Esophagus muscularis mucosa (tissue), 4 donors: ENCODE data around the gene KAZN. TPM values are rescaled to one million over a fixed set of nuclear protein-coding genes. Genes with fewer than 3 reads are reported as not detected.
A peak's percentile ranks its signal among the peaks of the same experiment; 100 is the strongest.
"Not testable (repeated sequence)": the region's sequence is repeated elsewhere in the genome, so short reads cannot be mapped to it uniquely, and the experiment has no call there.

Experiments
- DNase-seq: peaks from one replicate; pipeline ENCODE4 v3.0.0-alpha.2; 2017; ENCODE audit errors: extremely low spot score
- H3K27ac ChIP-seq, 4 donors: fragments of 200-600 bp; sonication (generic); replicated peaks in 1 of 4; 1 replicate in 3 of 4; 2 replicates in 1 of 4; pipeline ENCODE4 v1.5.1; 2016 to 2019; ENCODE audit warnings: mild to moderate bottlenecking in 1 of 4
- H3K27me3 ChIP-seq, 4 donors: fragments of 200-600 bp; sonication (generic); one replicate each; pipeline versions ENCODE4 v1.5.1 to v1.6.0; 2016 to 2019
- H3K36me3 ChIP-seq, 4 donors: fragments of 200-600 bp; sonication (generic); one replicate each; pipeline ENCODE4 v1.5.1; 2016 to 2019
- H3K4me1 ChIP-seq, 4 donors: fragments of 200-600 bp; sonication (generic); one replicate each; pipeline ENCODE4 v1.5.1; 2016 to 2019
- H3K4me3 ChIP-seq, 4 donors: fragments of 200-600 bp; sonication (generic); 1 replicate in 2 of 4; 2 replicates in 2 of 4; pipeline ENCODE4 v1.5.1; 2016 to 2019; ENCODE audit warnings: mild to moderate bottlenecking in 4 of 4, moderate library complexity in 1 of 4
- H3K9me3 ChIP-seq, 4 donors: fragments of 200-600 bp; sonication (generic); 1 replicate in 3 of 4; 2 replicates in 1 of 4; pipeline ENCODE4 v1.5.1; 2016 to 2019
- EP300 ChIP-seq: sonication (generic); formaldehyde crosslinking; IDR thresholded peaks from one replicate; pipeline ENCODE4 v1.6.1; 2017; ENCODE audit warnings: antibody characterized with exemption
- POLR2A ChIP-seq: fragments of 450-650 bp; IDR thresholded peaks from one replicate; pipeline ENCODE4 v1.6.1; 2017; ENCODE audit warnings: antibody characterized with exemption, moderate library complexity, mild to moderate bottlenecking, low read depth
- POLR2AphosphoS5 ChIP-seq, 2 donors: sonication (generic); formaldehyde crosslinking; IDR thresholded peaks; one replicate each; pipeline ENCODE4 v1.6.1; 2017; ENCODE audit warnings: antibody characterized with exemption in 2 of 2
- WGBS: methylation state at CpG from one replicate; pipeline ENCODE4 v1.1.5; 2018; 5-methylcytosine and 5-hydroxymethylcytosine counted together
- intact Hi-C: fragments of 100-400 bp; cut with DNase I; formaldehyde crosslinking; loops from one replicate; pipeline ENCODE4 v1.15.1; 2023
- total RNA-seq, 4 donors: library from RNA; depleted of rRNA; stranded (reverse); fragments of >200 nt; gene quantifications; one replicate each; pipeline versions ENCODE4 v1.1.0 to v1.2.1, GENCODE V29; 2016
- TF ChIP-seq, protein P1 (sequence below), 3 experiments: fragments of 200-600 bp in 2 of 3; fragments of 450-650 bp in 1 of 3; sonication (generic) in 2 of 3; IDR thresholded peaks; one replicate each; pipeline ENCODE4 v1.5.1; 2017 to 2019; ENCODE audit warnings: antibody characterized with exemption in 3 of 3, mild to moderate bottlenecking in 2 of 3, moderate library complexity in 1 of 3

Gene KAZN
- total RNA-seq, 4 donors from 2014 or later: 9.9 to 14.1 (median 11.9) TPM

DNA sequence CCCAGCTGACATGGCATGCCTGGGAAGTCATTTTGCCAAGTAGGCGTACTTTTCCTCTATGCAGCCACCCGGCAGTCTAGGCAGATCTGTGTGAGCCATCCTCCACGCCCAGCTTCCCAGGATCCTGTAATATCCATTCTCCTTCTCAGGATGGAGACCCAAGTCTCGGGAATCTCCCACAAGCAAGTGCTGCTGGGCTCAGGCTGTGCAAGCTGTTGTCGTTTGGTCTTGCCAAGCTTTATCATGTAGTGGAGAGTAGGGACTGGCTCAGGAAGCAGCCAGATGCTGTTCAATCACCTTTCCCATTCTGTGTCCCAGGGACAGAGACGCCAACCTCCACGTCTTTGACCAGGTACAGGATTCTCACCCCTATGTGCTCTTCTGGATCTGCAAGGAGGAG, 363.9 kb downstream of the KAZN start:
- 92% methylated on average over 2 of the region's 7 CpGs for WGBS
- Histone ChIP-seq H3K27ac (no peak overlapping the region), H3K27me3 (no peaks in the 10 kb centered on the region), H3K36me3 (peaks cover 6 to 24% (median 15%) of the 10 kb centered on the region in 4 donors), H3K4me3 (no peak overlapping the region), H3K4me1 (no peaks in the 10 kb centered on the region), H3K9me3 (no peaks in the 10 kb centered on the region)
- no peak for TF ChIP-seq EP300
- intact Hi-C loops: no loop called here
- no peak for DNase-seq

DNA sequence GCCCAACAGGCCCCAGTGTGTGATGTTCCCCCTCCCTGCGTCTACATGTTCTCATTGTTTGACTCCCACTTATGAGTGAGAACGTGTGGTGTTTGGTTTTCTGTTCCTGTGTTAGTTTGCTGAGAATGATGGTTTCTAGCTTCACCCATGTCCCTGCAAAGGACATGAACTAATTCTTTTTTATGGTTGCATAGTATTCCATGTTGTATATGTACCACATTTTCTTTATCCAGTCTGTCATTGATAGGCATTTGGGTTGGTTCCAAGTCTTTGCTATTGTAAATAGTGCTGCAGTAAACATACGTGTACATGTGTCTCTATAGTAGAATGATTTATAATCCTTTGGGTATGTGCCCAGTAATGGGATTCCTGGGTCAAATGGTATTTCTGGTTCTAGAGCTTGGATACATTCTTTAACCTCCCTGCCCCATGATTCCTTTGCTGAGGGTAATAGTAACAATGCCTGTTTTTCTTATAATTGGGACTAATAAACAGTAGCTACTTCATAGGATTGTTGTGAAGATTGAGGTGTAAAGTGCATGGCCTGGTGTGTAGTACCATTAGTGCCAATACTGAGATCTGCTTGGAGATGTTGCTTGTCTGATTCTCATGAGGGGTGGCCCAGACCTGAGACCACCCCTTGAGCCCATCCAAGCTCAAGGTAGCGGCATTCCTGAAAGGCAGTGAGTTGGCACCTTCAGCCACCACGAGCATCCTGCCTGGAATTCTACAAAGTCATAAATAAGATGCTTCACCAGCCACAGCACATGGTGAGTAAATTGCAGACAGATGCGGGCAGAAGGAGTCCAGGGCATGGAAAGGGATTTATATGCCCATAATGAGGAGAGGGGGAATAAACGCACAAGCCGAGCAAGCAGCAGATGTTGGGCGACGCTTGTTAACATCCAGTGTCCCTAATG, 365.6 kb downstream of the KAZN start:
- H3K27me3 ChIP-seq, intact Hi-C loops: not testable (repeated sequence)

DNA sequence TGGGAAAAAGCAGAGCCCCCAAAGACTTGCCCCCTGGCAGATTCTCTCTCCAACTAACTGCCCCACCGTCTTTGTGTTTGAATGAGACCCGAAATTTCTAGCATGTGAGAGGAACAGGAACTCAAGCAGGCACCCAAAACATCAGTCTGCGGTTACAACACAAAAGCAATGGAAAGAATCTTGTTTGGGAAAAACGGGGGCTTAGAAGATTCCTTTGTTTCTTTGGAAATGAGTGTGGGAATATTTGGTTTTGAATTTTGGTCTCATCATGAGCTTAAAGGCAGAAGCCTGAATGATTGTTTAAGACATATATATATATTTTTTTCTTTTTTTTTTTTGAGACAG, 366.2 kb downstream of the KAZN start:
- WGBS: 75% methylated on average over 4 of the region's 4 CpGs
- Histone ChIP-seq H3K36me3 (peaks cover 6 to 24% (median 16%) of the 10 kb centered on the region in 4 donors), H3K9me3 (no peaks in the 10 kb centered on the region), H3K4me3 (no peak overlapping the region), H3K27me3 (no peaks in the 10 kb centered on the region), H3K27ac (no peak overlapping the region), H3K4me1 (peaks cover 6 to 18% (median 15%) of the 10 kb centered on the region in 4 donors)
- intact Hi-C loops: loop anchor here (5.0 kb wide), 1 partner anchor 37 kb away; no protein-coding TSS in a partner anchor
- TF ChIP-seq POLR2AphosphoS5 (IDR thresholded peaks at IDR 0.05) (no peak), POLR2A (no peak), EP300 (no peak)
- TF ChIP-seq, protein P1, sequence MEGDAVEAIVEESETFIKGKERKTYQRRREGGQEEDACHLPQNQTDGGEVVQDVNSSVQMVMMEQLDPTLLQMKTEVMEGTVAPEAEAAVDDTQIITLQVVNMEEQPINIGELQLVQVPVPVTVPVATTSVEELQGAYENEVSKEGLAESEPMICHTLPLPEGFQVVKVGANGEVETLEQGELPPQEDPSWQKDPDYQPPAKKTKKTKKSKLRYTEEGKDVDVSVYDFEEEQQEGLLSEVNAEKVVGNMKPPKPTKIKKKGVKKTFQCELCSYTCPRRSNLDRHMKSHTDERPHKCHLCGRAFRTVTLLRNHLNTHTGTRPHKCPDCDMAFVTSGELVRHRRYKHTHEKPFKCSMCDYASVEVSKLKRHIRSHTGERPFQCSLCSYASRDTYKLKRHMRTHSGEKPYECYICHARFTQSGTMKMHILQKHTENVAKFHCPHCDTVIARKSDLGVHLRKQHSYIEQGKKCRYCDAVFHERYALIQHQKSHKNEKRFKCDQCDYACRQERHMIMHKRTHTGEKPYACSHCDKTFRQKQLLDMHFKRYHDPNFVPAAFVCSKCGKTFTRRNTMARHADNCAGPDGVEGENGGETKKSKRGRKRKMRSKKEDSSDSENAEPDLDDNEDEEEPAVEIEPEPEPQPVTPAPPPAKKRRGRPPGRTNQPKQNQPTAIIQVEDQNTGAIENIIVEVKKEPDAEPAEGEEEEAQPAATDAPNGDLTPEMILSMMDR (IDR thresholded peaks at IDR 0.05): no peak
- no peak for DNase-seq

More for the DNA sequence above, 365.6 kb downstream of the KAZN start:
- H3K9me3 ChIP-seq, H3K27ac ChIP-seq, H3K4me3 ChIP-seq, DNase-seq: not testable (repeated sequence)
- Histone ChIP-seq H3K4me1 (peaks cover 5 to 12% (median 11%) of the 10 kb centered on the region in 4 donors), H3K36me3 (peaks cover 6 to 24% (median 16%) of the 10 kb centered on the region in 4 donors)
- 89% methylated on average over 10 of the region's 10 CpGs for WGBS

DNA sequence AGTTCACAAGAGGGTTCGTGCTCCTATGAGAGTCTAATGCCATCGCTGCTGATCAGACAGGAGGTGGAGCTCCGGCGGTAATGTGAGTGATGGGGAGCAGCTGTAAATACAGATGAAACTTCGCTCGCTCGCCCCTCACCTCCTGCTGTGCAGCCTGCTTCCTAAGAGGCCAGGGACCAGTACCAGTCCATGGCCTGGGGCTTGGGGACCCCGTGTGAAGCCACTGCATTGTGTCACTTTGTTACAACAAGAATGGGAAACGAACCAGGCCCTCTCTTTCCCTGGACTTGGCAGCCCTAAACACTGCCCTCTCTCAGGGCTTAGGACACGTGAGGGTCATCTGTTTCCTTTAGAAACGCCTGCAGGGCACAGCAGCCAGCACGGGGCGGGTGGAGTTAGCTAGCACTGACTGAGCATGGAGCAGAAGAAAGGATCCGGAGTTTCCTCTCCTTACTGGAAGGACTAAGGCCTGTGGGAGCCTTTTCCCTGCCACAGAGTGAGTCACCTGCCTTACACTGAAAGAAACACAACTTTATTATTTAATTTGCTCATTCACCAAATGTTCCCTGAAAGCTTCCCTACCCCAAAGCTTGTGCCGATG, 369.9 kb downstream of the KAZN start:
- 51% methylated on average over 9 of the region's 15 CpGs for WGBS

DNA sequence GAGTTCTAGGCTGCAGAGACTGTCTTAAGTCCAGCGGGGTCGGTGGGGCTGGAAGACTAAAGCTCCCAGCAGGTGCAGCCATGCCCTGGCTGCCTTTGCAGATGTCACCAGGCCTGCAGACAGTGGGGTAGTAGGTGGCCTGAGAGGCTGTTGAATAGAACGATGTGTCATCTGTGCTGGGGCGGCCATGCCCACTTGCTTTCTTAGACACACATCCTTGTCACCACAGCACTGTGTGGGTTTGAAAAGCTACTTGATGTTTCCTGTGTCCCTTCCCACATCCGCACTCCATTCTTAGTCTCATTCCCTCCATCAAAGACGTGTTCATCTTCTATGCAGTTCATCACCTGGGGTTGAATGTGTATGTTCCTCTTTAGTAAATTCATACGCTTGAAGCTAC, 370.5 kb downstream of the KAZN start:
- H3K4me1 ChIP-seq: peaks cover 14 to 44% (median 40%) of the 10 kb centered on the region in 4 donors
- no peaks in the 10 kb centered on the region for H3K27me3 ChIP-seq
- intact Hi-C loops: loop anchor here (5.0 kb wide), 1 partner anchor 42 kb away; no protein-coding TSS in a partner anchor
- 69% methylated on average over 7 of the region's 7 CpGs for WGBS
- H3K27ac ChIP-seq: peak overlapping the region; percentile 49 to 69 (median 62)
- no peak for TF ChIP-seq POLR2AphosphoS5 (IDR thresholded peaks at IDR 0.05)
- no peak for TF ChIP-seq POLR2A
- TF ChIP-seq EP300: no peak
- TF ChIP-seq, protein P1 (IDR thresholded peaks at IDR 0.05): no peak
- no peak for DNase-seq
- H3K36me3 ChIP-seq: peaks cover 0 to 2% (median 0%) of the 10 kb centered on the region in 4 donors
- no peak overlapping the region for H3K4me3 ChIP-seq
- H3K9me3 ChIP-seq: peaks cover 0 to 6% (median 3%) of the 10 kb centered on the region in 4 donors

More for the DNA sequence above, 369.9 kb downstream of the KAZN start:
- Histone ChIP-seq H3K4me1 (peaks cover 14 to 44% (median 40%) of the 10 kb centered on the region in 4 donors), H3K27ac (peak overlapping the region; percentile 49 to 69 (median 62)), H3K9me3 (no peaks in the 10 kb centered on the region), H3K4me3 (no peak overlapping the region), H3K36me3 (peaks cover 0 to 4% (median 1%) of the 10 kb centered on the region in 4 donors), H3K27me3 (no peaks in the 10 kb centered on the region)
- no peak for TF ChIP-seq POLR2A
- peak in 1 of 2 donors; percentile 59 for TF ChIP-seq POLR2AphosphoS5 (IDR thresholded peaks at IDR 0.05)
- intact Hi-C loops: loop anchor here (5.0 kb wide), 1 partner anchor 41 kb away; no protein-coding TSS in a partner anchor
- no peak for DNase-seq
